ENCODE measurements around the gene WNT9A. TPM values are rescaled to one million over a fixed set of nuclear protein-coding genes. Genes with fewer than 3 reads are reported as not detected.

The WNT9A gene
- total and polyA plus RNA-seq, 4 donors = 0.03 to 0.08 TPM; not detected in 2

DNA sequence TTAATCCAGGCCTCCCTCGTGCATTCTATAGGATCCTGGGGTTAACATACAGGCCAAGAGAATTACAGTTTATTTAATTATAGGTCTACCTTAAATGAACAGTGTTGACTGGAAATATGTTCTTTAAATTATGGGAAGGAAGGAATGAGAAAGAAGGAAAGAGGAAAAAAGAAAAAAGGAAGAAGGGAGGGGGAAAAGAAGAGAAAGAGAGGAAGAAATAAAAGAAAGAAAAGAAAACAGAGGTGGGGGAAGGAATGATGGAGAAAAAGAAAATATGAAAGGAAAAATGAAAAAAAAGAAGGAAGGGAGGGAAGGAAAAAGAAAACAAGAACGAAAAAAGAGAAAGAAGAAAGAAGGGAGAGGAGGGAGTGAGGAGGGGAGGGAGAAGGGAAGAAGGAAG is 38.5 kb downstream of the WNT9A start:
- Histone ChIP-seq H3K36me3 (ENCODE audit: control insufficient read depth in 4 of 4, insufficient read depth in 3 of 4, low read depth in 1 of 4, low read length in 3 of 4) (no peaks in the 10 kb centered on the region), H3K4me1 (ENCODE audit: control insufficient read depth in 4 of 4, insufficient read depth in 4 of 4, low read length in 3 of 4) (no peaks in the 10 kb centered on the region), H3K9ac (ENCODE audit: low read depth in 1 of 2, low read length in 2 of 2) (no peak overlapping the region), H3K27ac (ENCODE audit: low read depth in 1 of 2, low read length in 2 of 2) (no peak overlapping the region), H3K4me3 (ENCODE audit: low read depth in 1 of 3, low read length in 3 of 3) (no peak overlapping the region), H3K27me3 (ENCODE audit: control insufficient read depth in 4 of 4, insufficient read depth in 4 of 4, low read length in 3 of 4) (peaks cover 0 to 3% (median 0%) of the 10 kb centered on the region in 4 donors), H3K9me3 (ENCODE audit: control insufficient read depth in 4 of 4, low read length in 3 of 4) (no peaks in the 10 kb centered on the region)
- DNase-seq (ENCODE audit: low spot score) = no peak
- TF ChIP-seq SP1 (IDR thresholded peaks at IDR 0.05) (no peak), NR2F2 (IDR thresholded peaks at IDR 0.05) (no peak), EGR1 (IDR thresholded peaks at IDR 0.05; ENCODE audit: low read depth in 2 of 2) (no peak), YY1 (IDR thresholded peaks at IDR 0.05) (no peak), RAD21 (IDR thresholded peaks at IDR 0.05) (no peak), GABPA (IDR thresholded peaks at IDR 0.05 in 1 of 2, conservative IDR thresholded peaks at IDR 0.05 in 1 of 2) (no peak), HNF4A (conservative IDR thresholded peaks at IDR 0.05) (no peak)
- TF ChIP-seq, protein P1, sequence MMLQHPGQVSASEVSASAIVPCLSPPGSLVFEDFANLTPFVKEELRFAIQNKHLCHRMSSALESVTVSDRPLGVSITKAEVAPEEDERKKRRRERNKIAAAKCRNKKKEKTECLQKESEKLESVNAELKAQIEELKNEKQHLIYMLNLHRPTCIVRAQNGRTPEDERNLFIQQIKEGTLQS (IDR thresholded peaks at IDR 0.05) = no peak
- TF ChIP-seq, protein P2, sequence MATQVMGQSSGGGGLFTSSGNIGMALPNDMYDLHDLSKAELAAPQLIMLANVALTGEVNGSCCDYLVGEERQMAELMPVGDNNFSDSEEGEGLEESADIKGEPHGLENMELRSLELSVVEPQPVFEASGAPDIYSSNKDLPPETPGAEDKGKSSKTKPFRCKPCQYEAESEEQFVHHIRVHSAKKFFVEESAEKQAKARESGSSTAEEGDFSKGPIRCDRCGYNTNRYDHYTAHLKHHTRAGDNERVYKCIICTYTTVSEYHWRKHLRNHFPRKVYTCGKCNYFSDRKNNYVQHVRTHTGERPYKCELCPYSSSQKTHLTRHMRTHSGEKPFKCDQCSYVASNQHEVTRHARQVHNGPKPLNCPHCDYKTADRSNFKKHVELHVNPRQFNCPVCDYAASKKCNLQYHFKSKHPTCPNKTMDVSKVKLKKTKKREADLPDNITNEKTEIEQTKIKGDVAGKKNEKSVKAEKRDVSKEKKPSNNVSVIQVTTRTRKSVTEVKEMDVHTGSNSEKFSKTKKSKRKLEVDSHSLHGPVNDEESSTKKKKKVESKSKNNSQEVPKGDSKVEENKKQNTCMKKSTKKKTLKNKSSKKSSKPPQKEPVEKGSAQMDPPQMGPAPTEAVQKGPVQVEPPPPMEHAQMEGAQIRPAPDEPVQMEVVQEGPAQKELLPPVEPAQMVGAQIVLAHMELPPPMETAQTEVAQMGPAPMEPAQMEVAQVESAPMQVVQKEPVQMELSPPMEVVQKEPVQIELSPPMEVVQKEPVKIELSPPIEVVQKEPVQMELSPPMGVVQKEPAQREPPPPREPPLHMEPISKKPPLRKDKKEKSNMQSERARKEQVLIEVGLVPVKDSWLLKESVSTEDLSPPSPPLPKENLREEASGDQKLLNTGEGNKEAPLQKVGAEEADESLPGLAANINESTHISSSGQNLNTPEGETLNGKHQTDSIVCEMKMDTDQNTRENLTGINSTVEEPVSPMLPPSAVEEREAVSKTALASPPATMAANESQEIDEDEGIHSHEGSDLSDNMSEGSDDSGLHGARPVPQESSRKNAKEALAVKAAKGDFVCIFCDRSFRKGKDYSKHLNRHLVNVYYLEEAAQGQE (IDR thresholded peaks at IDR 0.05) = no peak
- WGBS = 60% methylated on average over 2 of the region's 2 CpGs

DNA sequence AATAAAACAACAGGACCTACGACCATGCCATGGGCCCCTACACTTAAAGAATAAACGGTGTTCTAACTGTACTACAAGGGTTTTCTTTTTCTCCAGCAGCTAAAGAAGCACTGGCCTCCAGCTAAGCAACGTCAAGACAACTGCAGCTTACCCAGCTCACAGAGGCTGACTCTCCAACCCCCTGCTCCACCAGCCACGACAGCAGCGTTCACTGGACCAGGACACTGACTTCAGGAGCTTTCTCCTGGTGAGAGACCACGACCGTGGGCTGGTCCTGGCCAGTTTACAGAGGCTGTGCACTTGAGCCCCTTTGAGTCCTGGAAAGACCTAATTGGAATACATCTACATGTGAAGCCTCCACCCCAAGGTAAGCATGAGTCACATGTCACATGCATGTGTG is 39.4 kb downstream of the WNT9A start:
- DNase-seq (ENCODE audit: low spot score) = no peak
- H3K27me3 ChIP-seq (ENCODE audit: control insufficient read depth in 4 of 4, insufficient read depth in 4 of 4, low read length in 3 of 4) = peaks cover 0 to 1% (median 0%) of the 10 kb centered on the region in 4 donors
- H3K4me3 ChIP-seq (ENCODE audit: low read depth in 1 of 3, low read length in 3 of 3) = no peak overlapping the region
- TF ChIP-seq, protein P3, sequence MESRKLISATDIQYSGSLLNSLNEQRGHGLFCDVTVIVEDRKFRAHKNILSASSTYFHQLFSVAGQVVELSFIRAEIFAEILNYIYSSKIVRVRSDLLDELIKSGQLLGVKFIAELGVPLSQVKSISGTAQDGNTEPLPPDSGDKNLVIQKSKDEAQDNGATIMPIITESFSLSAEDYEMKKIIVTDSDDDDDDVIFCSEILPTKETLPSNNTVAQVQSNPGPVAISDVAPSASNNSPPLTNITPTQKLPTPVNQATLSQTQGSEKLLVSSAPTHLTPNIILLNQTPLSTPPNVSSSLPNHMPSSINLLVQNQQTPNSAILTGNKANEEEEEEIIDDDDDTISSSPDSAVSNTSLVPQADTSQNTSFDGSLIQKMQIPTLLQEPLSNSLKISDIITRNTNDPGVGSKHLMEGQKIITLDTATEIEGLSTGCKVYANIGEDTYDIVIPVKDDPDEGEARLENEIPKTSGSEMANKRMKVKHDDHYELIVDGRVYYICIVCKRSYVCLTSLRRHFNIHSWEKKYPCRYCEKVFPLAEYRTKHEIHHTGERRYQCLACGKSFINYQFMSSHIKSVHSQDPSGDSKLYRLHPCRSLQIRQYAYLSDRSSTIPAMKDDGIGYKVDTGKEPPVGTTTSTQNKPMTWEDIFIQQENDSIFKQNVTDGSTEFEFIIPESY (IDR thresholded peaks at IDR 0.05) = no peak
- no peak for TF ChIP-seq RAD21 (IDR thresholded peaks at IDR 0.05)
- no peak for TF ChIP-seq HNF4G (IDR thresholded peaks at IDR 0.05)
- no peak for TF ChIP-seq HNF4A (conservative IDR thresholded peaks at IDR 0.05)
- TF ChIP-seq GABPA (IDR thresholded peaks at IDR 0.05 in 1 of 2, conservative IDR thresholded peaks at IDR 0.05 in 1 of 2) = no peak
- TF ChIP-seq YY1 (IDR thresholded peaks at IDR 0.05) = no peak
- TF ChIP-seq FOXA1 (IDR thresholded peaks at IDR 0.05) = no peak
- TF ChIP-seq JUND (IDR thresholded peaks at IDR 0.05) = no peak
- no peak for TF ChIP-seq SP1 (IDR thresholded peaks at IDR 0.05)
- no peaks in the 10 kb centered on the region for H3K9me3 ChIP-seq (ENCODE audit: control insufficient read depth in 4 of 4, low read length in 3 of 4)
- H3K27ac ChIP-seq (ENCODE audit: low read depth in 1 of 2, low read length in 2 of 2) = no peak overlapping the region
- no peaks in the 10 kb centered on the region for H3K4me1 ChIP-seq (ENCODE audit: control insufficient read depth in 4 of 4, insufficient read depth in 4 of 4, low read length in 3 of 4)
- 68% methylated on average over 7 of the region's 7 CpGs for WGBS
- H3K9ac ChIP-seq (ENCODE audit: low read depth in 1 of 2, low read length in 2 of 2) = no peak overlapping the region
- H3K36me3 ChIP-seq (ENCODE audit: control insufficient read depth in 4 of 4, insufficient read depth in 3 of 4, low read depth in 1 of 4, low read length in 3 of 4) = no peaks in the 10 kb centered on the region
